Tibial artery (tissue), 4 donors: ENCODE data around the gene DOK7.

Source experiments
- DNase-seq, 2 donors: peaks; one replicate each; pipeline ENCODE4 v3.0.0-alpha.2; 2019
- H3K27ac ChIP-seq, 2 donors: fragments of 200-600 bp; sonication (generic) in 1 of 2; 1 replicate in 1 of 2; 2 replicates in 1 of 2; pipeline ENCODE4 v1.5.1; 2018 to 2019; ENCODE audit warnings: mild to moderate bottlenecking in 1 of 2
- H3K27me3 ChIP-seq, 2 donors: fragments of 200-600 bp; sonication (generic) in 1 of 2; one replicate each; pipeline versions ENCODE4 v1.5.1 to v1.6.0; 2016 to 2019
- H3K36me3 ChIP-seq, 3 donors: fragments of 200-600 bp; sonication (generic) in 2 of 3; one replicate each; pipeline ENCODE4 v1.5.1; 2016 to 2019; ENCODE audit warnings: mild to moderate bottlenecking in 2 of 3
- H3K4me1 ChIP-seq, 4 donors: fragments of 200-600 bp; sonication (generic) in 2 of 4; 1 replicate in 3 of 4; 2 replicates in 1 of 4; pipeline ENCODE4 v1.5.1; 2016 to 2019
- H3K4me3 ChIP-seq, 2 donors: fragments of 200-600 bp; sonication (generic) in 1 of 2; 1 replicate in 1 of 2; 2 replicates in 1 of 2; pipeline ENCODE4 v1.5.1; 2018 to 2019; ENCODE audit warnings: mild to moderate bottlenecking in 2 of 2
- H3K9me3 ChIP-seq, 3 donors: fragments of 200-600 bp; sonication (generic) in 1 of 3; one replicate each; pipeline ENCODE4 v1.5.1; 2016 to 2019
- intact Hi-C: fragments of 100-400 bp; cut with DNase I; formaldehyde crosslinking; loops from one replicate; pipeline ENCODE4 v1.15.0; 2023; ENCODE audit warnings: low total_unique reads
- TF ChIP-seq, protein P1 (sequence below), 2 experiments: fragments of 200-600 bp in 1 of 2; fragments of 450-650 bp in 1 of 2; IDR thresholded peaks; one replicate each; pipeline ENCODE4 v1.5.1; 2017 to 2019; ENCODE audit warnings: antibody characterized with exemption in 2 of 2, mild to moderate bottlenecking in 1 of 2, moderate library complexity in 1 of 2

DOK7 gene

DNA sequence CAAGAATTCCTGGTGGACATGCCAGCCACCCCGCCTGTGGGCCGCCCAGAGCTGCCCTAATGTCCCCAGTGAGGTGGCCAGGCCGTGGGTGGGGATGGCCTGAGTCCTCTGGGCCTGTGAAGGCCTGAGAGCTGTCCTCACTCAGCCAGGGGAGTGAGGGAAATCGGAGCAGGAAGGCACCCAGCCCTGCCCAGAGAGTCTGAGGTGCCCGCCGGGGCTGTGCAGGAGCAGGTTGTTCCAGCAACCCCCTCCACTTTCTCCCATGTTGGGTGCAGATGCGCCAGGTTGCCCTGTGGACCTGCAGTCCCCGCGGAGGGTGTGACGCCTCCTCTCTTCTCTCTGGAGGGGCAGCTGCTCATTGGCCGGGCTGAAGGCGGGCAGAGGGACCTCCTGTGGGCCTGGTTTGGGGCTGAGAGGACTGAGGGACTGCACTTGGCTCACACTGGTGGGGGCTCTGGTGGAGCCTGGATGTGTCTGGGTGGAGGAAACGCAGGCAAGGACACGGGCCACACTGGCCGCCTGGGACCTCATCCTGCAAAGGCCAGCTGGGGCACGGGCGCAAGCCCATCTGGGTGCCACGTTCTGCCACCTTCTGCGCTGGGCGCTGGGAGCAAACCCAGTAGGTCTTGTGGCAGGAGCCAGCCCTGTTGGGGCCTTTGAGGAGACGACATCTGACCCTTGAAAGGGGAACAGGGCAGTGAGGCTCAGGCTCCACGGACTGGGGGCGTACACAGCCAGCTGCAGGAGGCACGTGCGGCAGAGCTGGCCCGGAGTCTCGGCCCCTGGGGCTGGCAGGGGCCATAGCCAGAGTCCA lies 14.0 kb downstream of the DOK7 start:
- Histone ChIP-seq H3K4me1 (peaks cover 0 to 13% (median 5%) of the 10 kb centered on the region in 4 donors), H3K9me3 (no peaks in the 10 kb centered on the region), H3K36me3 (no peaks in the 10 kb centered on the region), H3K27me3 (peaks cover 0 to 6% of the 10 kb centered on the region in 2 donors), H3K4me3 (no peak overlapping the region), H3K27ac (no peak overlapping the region)
- TF ChIP-seq, protein P1, sequence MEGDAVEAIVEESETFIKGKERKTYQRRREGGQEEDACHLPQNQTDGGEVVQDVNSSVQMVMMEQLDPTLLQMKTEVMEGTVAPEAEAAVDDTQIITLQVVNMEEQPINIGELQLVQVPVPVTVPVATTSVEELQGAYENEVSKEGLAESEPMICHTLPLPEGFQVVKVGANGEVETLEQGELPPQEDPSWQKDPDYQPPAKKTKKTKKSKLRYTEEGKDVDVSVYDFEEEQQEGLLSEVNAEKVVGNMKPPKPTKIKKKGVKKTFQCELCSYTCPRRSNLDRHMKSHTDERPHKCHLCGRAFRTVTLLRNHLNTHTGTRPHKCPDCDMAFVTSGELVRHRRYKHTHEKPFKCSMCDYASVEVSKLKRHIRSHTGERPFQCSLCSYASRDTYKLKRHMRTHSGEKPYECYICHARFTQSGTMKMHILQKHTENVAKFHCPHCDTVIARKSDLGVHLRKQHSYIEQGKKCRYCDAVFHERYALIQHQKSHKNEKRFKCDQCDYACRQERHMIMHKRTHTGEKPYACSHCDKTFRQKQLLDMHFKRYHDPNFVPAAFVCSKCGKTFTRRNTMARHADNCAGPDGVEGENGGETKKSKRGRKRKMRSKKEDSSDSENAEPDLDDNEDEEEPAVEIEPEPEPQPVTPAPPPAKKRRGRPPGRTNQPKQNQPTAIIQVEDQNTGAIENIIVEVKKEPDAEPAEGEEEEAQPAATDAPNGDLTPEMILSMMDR (IDR thresholded peaks at IDR 0.05), result no peak
- intact Hi-C loops, result no loop called here
- no peak for DNase-seq

DNA sequence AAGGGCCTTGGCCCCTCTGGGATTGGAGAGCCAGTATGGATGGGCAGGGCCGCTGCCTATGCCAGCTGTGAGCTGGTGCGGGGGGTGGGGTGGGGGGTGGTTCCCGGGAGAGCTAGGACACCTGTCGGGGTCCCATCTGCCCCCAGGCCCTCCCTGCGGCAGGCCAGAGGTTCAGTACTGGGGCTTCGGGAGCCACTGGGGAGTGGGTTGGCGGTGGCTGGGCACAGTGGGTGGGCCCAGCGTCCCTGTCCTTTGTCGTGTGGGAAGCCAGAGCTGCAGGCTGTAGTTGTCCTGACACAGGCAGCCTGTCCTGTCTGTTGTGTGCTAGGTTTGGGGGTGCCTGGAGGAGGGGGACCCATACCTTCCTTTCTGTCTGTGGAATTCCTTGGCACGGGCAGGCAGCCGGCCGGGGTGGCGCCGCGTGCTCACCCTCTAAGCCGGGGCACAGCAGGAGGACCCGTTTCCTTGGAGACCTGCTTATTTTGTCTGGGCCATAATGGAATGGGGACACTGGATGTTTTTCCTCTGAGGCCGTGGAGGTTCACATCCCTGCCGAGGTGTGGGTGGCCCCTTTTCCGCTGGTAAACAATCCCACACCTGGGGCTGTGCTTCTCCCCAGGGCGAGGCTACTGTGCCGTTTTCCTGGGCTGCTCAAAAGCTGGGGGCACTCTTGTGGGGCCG lies 14.8 kb downstream of the DOK7 start:
- no peaks in the 10 kb centered on the region for H3K9me3 ChIP-seq
- no peak overlapping the region for H3K4me3 ChIP-seq
- DNase-seq, result no peak
- no peak overlapping the region for H3K27ac ChIP-seq
- intact Hi-C loops, result no loop called here
- peaks cover 0 to 5% of the 10 kb centered on the region in 2 donors for H3K27me3 ChIP-seq
- H3K4me1 ChIP-seq, result peaks cover 0 to 21% (median 5%) of the 10 kb centered on the region in 4 donors
- TF ChIP-seq, protein P1 (IDR thresholded peaks at IDR 0.05), result no peak
- H3K36me3 ChIP-seq, result no peaks in the 10 kb centered on the region

GRCh38 chr4:3478446-3479357 lies 15.6 kb downstream of the DOK7 start:
- Histone ChIP-seq H3K9me3 (no peaks in the 10 kb centered on the region), H3K27ac (no peak overlapping the region), H3K27me3 (peaks cover 0 to 4% of the 10 kb centered on the region in 2 donors), H3K36me3 (no peaks in the 10 kb centered on the region), H3K4me3 (no peak overlapping the region), H3K4me1 (peaks cover 0 to 28% (median 10%) of the 10 kb centered on the region in 4 donors)
- intact Hi-C loops, result no loop called here
- no peak for DNase-seq
- TF ChIP-seq, protein P1 (IDR thresholded peaks at IDR 0.05), result no peak

DNA sequence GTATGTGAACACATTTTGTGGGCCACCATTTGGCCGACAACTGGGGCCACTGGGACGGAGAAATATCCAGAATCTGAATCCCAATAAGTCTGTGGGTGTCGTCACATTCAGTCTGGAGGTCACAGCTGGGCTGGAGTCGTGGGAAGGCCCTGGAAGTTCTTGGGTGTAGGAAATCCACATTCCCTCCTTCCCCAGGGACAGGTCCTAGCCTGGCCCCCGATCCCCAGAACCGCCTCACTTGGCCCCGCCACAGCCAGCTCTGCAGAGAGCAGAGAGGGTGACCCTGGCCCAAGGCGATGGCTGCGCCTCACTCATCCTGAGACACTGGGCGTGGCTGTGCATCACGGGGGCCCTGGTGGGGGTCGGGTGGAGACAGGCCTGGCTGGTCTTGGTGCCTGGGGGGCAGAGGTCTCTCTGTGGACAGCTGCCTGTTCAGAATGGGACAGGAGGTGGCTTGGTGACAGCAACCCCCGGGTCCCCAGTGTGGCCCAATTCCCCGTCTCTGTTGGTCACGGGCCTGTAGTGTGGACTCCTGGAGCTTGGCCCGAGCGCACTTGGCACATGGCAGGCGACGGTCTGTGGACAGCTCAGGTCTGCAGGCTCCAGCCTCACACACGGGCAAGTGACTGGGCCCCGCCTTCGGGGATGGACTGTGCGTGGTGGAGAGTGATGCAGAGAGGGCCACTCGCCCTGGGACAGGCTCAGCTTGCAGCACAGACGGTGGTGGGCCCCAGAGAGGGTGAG lies 16.4 kb downstream of the DOK7 start:
- Histone ChIP-seq H3K27me3 (no peaks in the 10 kb centered on the region), H3K4me3 (no peak overlapping the region), H3K9me3 (no peaks in the 10 kb centered on the region), H3K4me1 (peaks cover 0 to 36% (median 19%) of the 10 kb centered on the region in 4 donors), H3K36me3 (no peaks in the 10 kb centered on the region), H3K27ac (peak overlapping the region in 1 of 2 donors; percentile 87)
- intact Hi-C loops, result loop anchor here (5.0 kb wide), 1 partner anchor 72 kb away; no protein-coding TSS in a partner anchor
- TF ChIP-seq, protein P1 (IDR thresholded peaks at IDR 0.05), result no peak
- DNase-seq, result no peak
